ENCODE measurements around the gene COLGALT1. TPM values are rescaled to one million over a fixed set of nuclear protein-coding genes. Genes with fewer than 3 reads are reported as not detected.
A peak's percentile ranks its signal among the peaks of the same experiment; 100 is the strongest.

COLGALT1 gene
- total and polyA plus RNA-seq, 9 of the 15 experiments (the other 6 are each of a cell fraction or from before 2014, with no cell fraction given) = 4.9 to 119 (median 82.6) TPM

DNA sequence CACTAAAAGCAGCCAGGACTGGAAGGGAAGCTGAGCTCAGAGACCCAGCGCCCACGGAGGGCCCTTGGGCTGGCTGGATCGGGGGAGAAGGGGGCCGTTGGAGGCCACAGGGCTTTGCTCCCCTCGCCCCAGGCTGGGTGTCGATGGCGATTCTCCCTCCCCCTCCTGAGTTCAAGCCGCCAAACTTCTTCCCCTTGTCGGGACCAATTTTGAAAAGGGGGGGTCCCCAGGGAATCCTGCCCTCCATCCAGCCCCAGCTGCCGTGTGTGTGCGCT, 61.2 kb downstream of the COLGALT1 start (continued):
- TF ChIP-seq CBX2 (IDR thresholded peaks at IDR 0.05; ENCODE audit: insufficient read depth, low read length, poor library complexity, severe bottlenecking) (no peak), ZNF146 (CRISPR knock-in tag; IDR thresholded peaks at IDR 0.05; ENCODE audit: unreplicated experiment) (no peak), NR1H2 (CRISPR knock-in tag; IDR thresholded peaks at IDR 0.05) (no peak), POLR2G (IDR thresholded peaks at IDR 0.05; ENCODE audit: low read depth, low read length) (peak; percentile 64), SUPT5H (IDR thresholded peaks at IDR 0.05) (0 out of 2 replicates have a peak, but pooled peaks have one; percentile 50), U2AF1 (optimal IDR thresholded peaks at IDR 0.05; ENCODE audit: low read depth, low read length) (no peak), ARNT (IDR thresholded peaks at IDR 0.05) (no peak), SOX6 (IDR thresholded peaks at IDR 0.05) (no peak), SMAD4 (CRISPR knock-in tag; conservative IDR thresholded peaks at IDR 0.05) (0 out of 2 replicates have a peak, but pooled peaks have one; percentile 13), CHD4 (IDR thresholded peaks at IDR 0.05; ENCODE audit: insufficient read depth, insufficient replicate concordance, low read depth, low read length, poor library complexity, severe bottlenecking) (no peak), TAF15 (IDR thresholded peaks at IDR 0.05; ENCODE audit: low read depth, low read length) (no peak), FOS (IDR thresholded peaks at IDR 0.05; ENCODE audit: extremely low read depth, insufficient read length) (no peak)
- TF ChIP-seq, protein P1, sequence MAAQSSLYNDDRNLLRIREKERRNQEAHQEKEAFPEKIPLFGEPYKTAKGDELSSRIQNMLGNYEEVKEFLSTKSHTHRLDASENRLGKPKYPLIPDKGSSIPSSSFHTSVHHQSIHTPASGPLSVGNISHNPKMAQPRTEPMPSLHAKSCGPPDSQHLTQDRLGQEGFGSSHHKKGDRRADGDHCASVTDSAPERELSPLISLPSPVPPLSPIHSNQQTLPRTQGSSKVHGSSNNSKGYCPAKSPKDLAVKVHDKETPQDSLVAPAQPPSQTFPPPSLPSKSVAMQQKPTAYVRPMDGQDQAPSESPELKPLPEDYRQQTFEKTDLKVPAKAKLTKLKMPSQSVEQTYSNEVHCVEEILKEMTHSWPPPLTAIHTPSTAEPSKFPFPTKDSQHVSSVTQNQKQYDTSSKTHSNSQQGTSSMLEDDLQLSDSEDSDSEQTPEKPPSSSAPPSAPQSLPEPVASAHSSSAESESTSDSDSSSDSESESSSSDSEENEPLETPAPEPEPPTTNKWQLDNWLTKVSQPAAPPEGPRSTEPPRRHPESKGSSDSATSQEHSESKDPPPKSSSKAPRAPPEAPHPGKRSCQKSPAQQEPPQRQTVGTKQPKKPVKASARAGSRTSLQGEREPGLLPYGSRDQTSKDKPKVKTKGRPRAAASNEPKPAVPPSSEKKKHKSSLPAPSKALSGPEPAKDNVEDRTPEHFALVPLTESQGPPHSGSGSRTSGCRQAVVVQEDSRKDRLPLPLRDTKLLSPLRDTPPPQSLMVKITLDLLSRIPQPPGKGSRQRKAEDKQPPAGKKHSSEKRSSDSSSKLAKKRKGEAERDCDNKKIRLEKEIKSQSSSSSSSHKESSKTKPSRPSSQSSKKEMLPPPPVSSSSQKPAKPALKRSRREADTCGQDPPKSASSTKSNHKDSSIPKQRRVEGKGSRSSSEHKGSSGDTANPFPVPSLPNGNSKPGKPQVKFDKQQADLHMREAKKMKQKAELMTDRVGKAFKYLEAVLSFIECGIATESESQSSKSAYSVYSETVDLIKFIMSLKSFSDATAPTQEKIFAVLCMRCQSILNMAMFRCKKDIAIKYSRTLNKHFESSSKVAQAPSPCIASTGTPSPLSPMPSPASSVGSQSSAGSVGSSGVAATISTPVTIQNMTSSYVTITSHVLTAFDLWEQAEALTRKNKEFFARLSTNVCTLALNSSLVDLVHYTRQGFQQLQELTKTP (IDR thresholded peaks at IDR 0.05; ENCODE audit: low read depth in 1 of 2, partially characterized antibody in 2 of 2) = peak in 1 of 2 experiments; percentile 11
- TF ChIP-seq, protein P2, sequence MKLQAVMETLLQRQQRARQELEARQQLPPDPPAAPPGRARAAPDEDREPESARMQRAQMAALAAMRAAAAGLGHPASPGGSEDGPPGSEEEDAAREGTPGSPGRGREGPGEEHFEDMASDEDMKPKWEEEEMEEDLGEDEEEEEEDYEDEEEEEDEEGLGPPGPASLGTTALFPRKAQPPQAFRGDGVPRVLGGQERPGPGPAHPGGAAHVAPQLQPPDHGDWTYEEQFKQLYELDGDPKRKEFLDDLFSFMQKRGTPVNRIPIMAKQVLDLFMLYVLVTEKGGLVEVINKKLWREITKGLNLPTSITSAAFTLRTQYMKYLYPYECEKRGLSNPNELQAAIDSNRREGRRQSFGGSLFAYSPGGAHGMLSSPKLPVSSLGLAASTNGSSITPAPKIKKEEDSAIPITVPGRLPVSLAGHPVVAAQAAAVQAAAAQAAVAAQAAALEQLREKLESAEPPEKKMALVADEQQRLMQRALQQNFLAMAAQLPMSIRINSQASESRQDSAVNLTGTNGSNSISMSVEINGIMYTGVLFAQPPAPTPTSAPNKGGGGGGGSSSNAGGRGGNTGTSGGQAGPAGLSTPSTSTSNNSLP (IDR thresholded peaks at IDR 0.05; ENCODE audit: borderline replicate concordance, low read depth, low read length) = no peak
- TF ChIP-seq, protein P3, sequence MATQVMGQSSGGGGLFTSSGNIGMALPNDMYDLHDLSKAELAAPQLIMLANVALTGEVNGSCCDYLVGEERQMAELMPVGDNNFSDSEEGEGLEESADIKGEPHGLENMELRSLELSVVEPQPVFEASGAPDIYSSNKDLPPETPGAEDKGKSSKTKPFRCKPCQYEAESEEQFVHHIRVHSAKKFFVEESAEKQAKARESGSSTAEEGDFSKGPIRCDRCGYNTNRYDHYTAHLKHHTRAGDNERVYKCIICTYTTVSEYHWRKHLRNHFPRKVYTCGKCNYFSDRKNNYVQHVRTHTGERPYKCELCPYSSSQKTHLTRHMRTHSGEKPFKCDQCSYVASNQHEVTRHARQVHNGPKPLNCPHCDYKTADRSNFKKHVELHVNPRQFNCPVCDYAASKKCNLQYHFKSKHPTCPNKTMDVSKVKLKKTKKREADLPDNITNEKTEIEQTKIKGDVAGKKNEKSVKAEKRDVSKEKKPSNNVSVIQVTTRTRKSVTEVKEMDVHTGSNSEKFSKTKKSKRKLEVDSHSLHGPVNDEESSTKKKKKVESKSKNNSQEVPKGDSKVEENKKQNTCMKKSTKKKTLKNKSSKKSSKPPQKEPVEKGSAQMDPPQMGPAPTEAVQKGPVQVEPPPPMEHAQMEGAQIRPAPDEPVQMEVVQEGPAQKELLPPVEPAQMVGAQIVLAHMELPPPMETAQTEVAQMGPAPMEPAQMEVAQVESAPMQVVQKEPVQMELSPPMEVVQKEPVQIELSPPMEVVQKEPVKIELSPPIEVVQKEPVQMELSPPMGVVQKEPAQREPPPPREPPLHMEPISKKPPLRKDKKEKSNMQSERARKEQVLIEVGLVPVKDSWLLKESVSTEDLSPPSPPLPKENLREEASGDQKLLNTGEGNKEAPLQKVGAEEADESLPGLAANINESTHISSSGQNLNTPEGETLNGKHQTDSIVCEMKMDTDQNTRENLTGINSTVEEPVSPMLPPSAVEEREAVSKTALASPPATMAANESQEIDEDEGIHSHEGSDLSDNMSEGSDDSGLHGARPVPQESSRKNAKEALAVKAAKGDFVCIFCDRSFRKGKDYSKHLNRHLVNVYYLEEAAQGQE (IDR thresholded peaks at IDR 0.05; ENCODE audit: borderline replicate concordance) = no peak
- TF ChIP-seq, protein P3 (CRISPR knock-in tag; IDR thresholded peaks at IDR 0.05; ENCODE audit: low read depth) = no peak

All from K562 (cell line).